CD4-positive, alpha-beta T cell (primary cell): ENCODE data around the gene TEX19. TPM values are rescaled to one million over a fixed set of nuclear protein-coding genes. Genes with fewer than 3 reads are reported as not detected.

Experiments used
- ATAC-seq: fragments of 200-7000 bp; cut with Tn5 transposase; one replicate; pipeline ENCODE4 v1.10.0; 2022; ENCODE audit warnings: mild to moderate bottlenecking; ENCODE audit not compliant: poor library complexity
- CTCF ChIA-PET: fragments of 350-600 bp; sonication (Branson Sonifier 250); formaldehyde crosslinking; loops from one replicate; lab custom pipeline; 2021; ENCODE audit warnings: antibody characterized with exemption, inconsistent platforms; lab: Charles Lee
- POLR2A ChIA-PET: fragments of 350-600 bp; sonication (Branson Sonifier 250); formaldehyde crosslinking; loops from one replicate; lab custom pipeline; 2021; ENCODE audit warnings: antibody characterized with exemption, inconsistent platforms; lab: Charles Lee
- DNase-seq, 14 experiments: peaks; one replicate each; pipeline ENCODE4 v3.0.0-alpha.2; 2013 to 2020; ENCODE audit warnings: mixed read lengths in 2 of 14
- H3K27ac ChIP-seq, 2 donors: one replicate each; pipeline versions ENCODE4 v1.5.1 to v1.7.0; 2013; ENCODE audit warnings: low read length in 2 of 2, low read depth in 1 of 2, mild to moderate bottlenecking in 1 of 2
- H3K27me3 ChIP-seq, 2 experiments: 1 replicate in 1 of 2; 2 replicates in 1 of 2; pipeline versions ENCODE4 v1.6.1 to v1.7.0; 2013; ENCODE audit warnings: low read length in 2 of 2, control low read depth in 1 of 2, mild to moderate bottlenecking in 1 of 2, moderate library complexity in 1 of 2; ENCODE audit not compliant: insufficient read depth in 2 of 2, control insufficient read depth in 1 of 2
- H3K36me3 ChIP-seq: one replicate; pipeline ENCODE4 v1.6.1; 2013; ENCODE audit warnings: low read length, control low read depth; ENCODE audit not compliant: insufficient read depth
- H3K4me1 ChIP-seq: one replicate; pipeline ENCODE4 v1.6.1; 2013; ENCODE audit warnings: low read length, control low read depth; ENCODE audit not compliant: insufficient read depth
- H3K4me3 ChIP-seq: one replicate; pipeline ENCODE4 v1.5.1; 2013; ENCODE audit warnings: mild to moderate bottlenecking, low read length, moderate library complexity
- H3K9me3 ChIP-seq, 2 experiments: 1 replicate in 1 of 2; 2 replicates in 1 of 2; pipeline versions ENCODE4 v1.6.1 to v1.7.0; 2013; ENCODE audit warnings: low read length in 2 of 2, mild to moderate bottlenecking in 2 of 2, control low read depth in 1 of 2, moderate library complexity in 1 of 2; ENCODE audit not compliant: control insufficient read depth in 1 of 2, insufficient read depth in 1 of 2
- H3K27ac Mint-ChIP-seq: one replicate; pipeline ENCODE4 v1.8.0; 2020; ENCODE audit warnings: mixed read lengths
- H3K27me3 Mint-ChIP-seq: one replicate; pipeline ENCODE4 v1.8.0; 2021; ENCODE audit warnings: mixed read lengths
- H3K36me3 Mint-ChIP-seq: one replicate; pipeline ENCODE4 v1.8.0; 2021; ENCODE audit warnings: low read depth, mixed read lengths
- H3K4me1 Mint-ChIP-seq: one replicate; pipeline ENCODE4 v1.8.0; 2021; ENCODE audit warnings: low read depth, mixed read lengths
- H3K4me3 Mint-ChIP-seq: one replicate; pipeline ENCODE4 v1.8.0; 2020; ENCODE audit warnings: mild to moderate bottlenecking, mixed read lengths
- H3K9me3 Mint-ChIP-seq: one replicate; pipeline ENCODE4 v1.8.0; 2020; ENCODE audit warnings: mixed read lengths
- CTCF ChIP-seq: fragments of 200-600 bp; IDR thresholded peaks from one replicate; pipeline ENCODE4 v1.8.0; 2022; ENCODE audit warnings: antibody characterized with exemption, mild to moderate bottlenecking
- intact Hi-C, 2 experiments: fragments of 100-400 bp; cut with DNase I in 1 of 2; cut with micrococcal nuclease in 1 of 2; formaldehyde crosslinking; loops; one replicate each; pipeline versions ENCODE4 v1.15.1 to v1.9.0; 2023 to 2025; cut with DNase I, micrococcal nuclease
- total RNA-seq, 174 experiments: library from RNA in 2 of 174; stranded (reverse) in 2 of 174; gene quantifications; one replicate each; pipeline ENCODE4 v1.2.3 and lab custom pipeline; 2021 to 2026

TEX19 gene
- total RNA-seq, 2 experiments from 2014 or later: not detected

GRCh38 chr17:82386255-82386831 is 27.3 kb downstream of the TEX19 start:
- intact Hi-C loops: no loop called here
- Histone ChIP-seq H3K9me3 (peaks cover 0 to 5% of the 10 kb centered on the region in 2 experiments), H3K4me3 (no peak overlapping the region), H3K27me3 (peaks cover 17 to 20% of the 10 kb centered on the region in 2 experiments), H3K4me1 (peaks cover 10% of the 10 kb centered on the region), H3K36me3 (no peaks in the 10 kb centered on the region), H3K27ac (no peak overlapping the region)
- CTCF ChIA-PET: no interaction called here
- no peak for TF ChIP-seq CTCF
- DNase-seq: no peak
- H3K27me3 Mint-ChIP-seq: peaks cover 3% of the 10 kb centered on the region
- H3K27ac Mint-ChIP-seq: no peak overlapping the region
- no peaks in the 10 kb centered on the region for H3K4me1 Mint-ChIP-seq
- no peak for ATAC-seq
- H3K4me3 Mint-ChIP-seq: no peak overlapping the region
- H3K9me3 Mint-ChIP-seq: no peaks in the 10 kb centered on the region
- POLR2A ChIA-PET: no interaction called here
- H3K36me3 Mint-ChIP-seq: no peaks in the 10 kb centered on the region

- no peak for DNase-seq
- no peaks in the 10 kb centered on the region for H3K4me1 Mint-ChIP-seq
Measured at GRCh38 chr17:82386881-82387704, 28.0 kb downstream of the TEX19 start.

GRCh38 chr17:82387705-82388106 is 28.7 kb downstream of the TEX19 start:
- Histone ChIP-seq H3K9me3 (peaks cover 0 to 5% of the 10 kb centered on the region in 2 experiments), H3K36me3 (peaks cover under 1% of the 10 kb centered on the region), H3K4me3 (no peak overlapping the region), H3K27me3 (peaks cover 17 to 20% of the 10 kb centered on the region in 2 experiments), H3K4me1 (peaks cover 10% of the 10 kb centered on the region), H3K27ac (no peak overlapping the region)
- CTCF ChIA-PET: no interaction called here
- intact Hi-C loops: no loop called here
- no peak overlapping the region for H3K4me3 Mint-ChIP-seq
- H3K9me3 Mint-ChIP-seq: no peaks in the 10 kb centered on the region
- no peak for DNase-seq
- peaks cover 6% of the 10 kb centered on the region for H3K36me3 Mint-ChIP-seq
- no peaks in the 10 kb centered on the region for H3K27me3 Mint-ChIP-seq
- H3K27ac Mint-ChIP-seq: no peak overlapping the region
- no peak for TF ChIP-seq CTCF
- ATAC-seq: no peak
- POLR2A ChIA-PET: no interaction called here
- no peaks in the 10 kb centered on the region for H3K4me1 Mint-ChIP-seq

More at GRCh38 chr17:82386881-82387704, 28.0 kb downstream of the TEX19 start:
- no peak for ATAC-seq
- no peak overlapping the region for H3K4me3 Mint-ChIP-seq
- intact Hi-C loops: no loop called here
- H3K36me3 ChIP-seq: no peaks in the 10 kb centered on the region
- POLR2A ChIA-PET: interaction anchor here (0.6 kb wide), 1 partner anchor 553 kb away, joined by 5 read pairs; no protein-coding TSS in a partner anchor
- no peak overlapping the region for H3K27ac Mint-ChIP-seq
- CTCF ChIA-PET: no interaction called here
- no peak overlapping the region for H3K4me3 ChIP-seq
- H3K36me3 Mint-ChIP-seq: no peaks in the 10 kb centered on the region
- no peak overlapping the region for H3K27ac ChIP-seq
- H3K4me1 ChIP-seq: peaks cover 10% of the 10 kb centered on the region
- no peak for TF ChIP-seq CTCF
- H3K9me3 ChIP-seq: peaks cover 0 to 5% of the 10 kb centered on the region in 2 experiments
- H3K9me3 Mint-ChIP-seq: no peaks in the 10 kb centered on the region
- peaks cover 17 to 20% of the 10 kb centered on the region in 2 experiments for H3K27me3 ChIP-seq
- no peaks in the 10 kb centered on the region for H3K27me3 Mint-ChIP-seq
